ENCODE results near the gene ALG1. TPM values are rescaled to one million over a fixed set of nuclear protein-coding genes. Genes with fewer than 3 reads are reported as not detected.
A peak's percentile ranks its signal among the peaks of the same experiment; 100 is the strongest.

Gene ALG1
- total RNA-seq, 4 donors from 2014 or later, result 27.3 to 47.1 (median 43.0) TPM

- peaks cover 14 to 18% of the 10 kb centered on the region in 2 donors for H3K4me1 ChIP-seq
- no peaks in the 10 kb centered on the region for H3K36me3 ChIP-seq
- H3K9me3 ChIP-seq, result no peaks in the 10 kb centered on the region
- no peak for DNase-seq
- H3K4me3 ChIP-seq (replicated peaks in 1 of 3), result no peak overlapping the region
- intact Hi-C loops (cut with DNase I), result no loop called here
- no peak overlapping the region for H3K27ac ChIP-seq
- H3K27me3 ChIP-seq, result no peaks in the 10 kb centered on the region
- TF ChIP-seq CTCF (IDR thresholded peaks at IDR 0.05) (no peak), POLR2A (IDR thresholded peaks at IDR 0.05) (no peak)
- WGBS, 2 donors, result 52 to 54% methylated on average over 12 of the region's 12 CpGs
Observed at GRCh38 chr16:5036228-5037156, 35.2 kb upstream of the ALG1 start.

- no peak for DNase-seq
- Histone ChIP-seq H3K4me1 (peaks cover 0 to 3% of the 10 kb centered on the region in 2 donors), H3K36me3 (peaks cover 0 to 4% of the 10 kb centered on the region in 2 donors), H3K27me3 (no peaks in the 10 kb centered on the region), H3K9me3 (no peaks in the 10 kb centered on the region), H3K4me3 (replicated peaks in 1 of 3) (no peak overlapping the region), H3K27ac (no peak overlapping the region)
- TF ChIP-seq CTCF (IDR thresholded peaks at IDR 0.05) (no peak), POLR2A (IDR thresholded peaks at IDR 0.05) (no peak)
- 54 to 57% methylated on average over 7 of the region's 7 CpGs for WGBS, 2 donors
- intact Hi-C loops (cut with DNase I), result no loop called here
Observed at GRCh38 chr16:5040451-5040850, 31.2 kb upstream of the ALG1 start.

GRCh38 chr16:5041600-5042133 lies 30.0 kb upstream of the ALG1 start:
- Histone ChIP-seq H3K4me1 (peaks cover 0 to 3% of the 10 kb centered on the region in 2 donors), H3K27ac (no peak overlapping the region), H3K27me3 (no peaks in the 10 kb centered on the region), H3K36me3 (peaks cover 0 to 4% of the 10 kb centered on the region in 2 donors), H3K4me3 (replicated peaks in 1 of 3) (no peak overlapping the region), H3K9me3 (no peaks in the 10 kb centered on the region)
- intact Hi-C loops (cut with DNase I), result no loop called here
- TF ChIP-seq POLR2A (IDR thresholded peaks at IDR 0.05) (no peak), CTCF (IDR thresholded peaks at IDR 0.05) (no peak)
- peak; percentile 26 to 38 for DNase-seq
- WGBS, 2 donors, result 40 to 43% methylated on average over 12 of the region's 12 CpGs

GRCh38 chr16:5042574-5043171 lies 29.0 kb upstream of the ALG1 start:
- Histone ChIP-seq H3K4me3 (replicated peaks in 1 of 3) (no peak overlapping the region), H3K9me3 (no peaks in the 10 kb centered on the region), H3K27ac (no peak overlapping the region), H3K36me3 (peaks cover 0 to 4% of the 10 kb centered on the region in 2 donors), H3K4me1 (peaks cover 0 to 3% of the 10 kb centered on the region in 2 donors), H3K27me3 (no peaks in the 10 kb centered on the region)
- intact Hi-C loops (cut with DNase I), result no loop called here
- 69 to 70% methylated on average over 13 to 14 of the region's 14 CpGs for WGBS, 2 donors
- DNase-seq, result no peak
- no peak for TF ChIP-seq CTCF (IDR thresholded peaks at IDR 0.05)
- TF ChIP-seq POLR2A (IDR thresholded peaks at IDR 0.05), result no peak

All from thyroid gland (tissue), 4 donors.